ENCODE data around the gene EIF3CL.
"Not testable (repeated sequence)": the region's sequence is repeated elsewhere in the genome, so short reads cannot be mapped to it uniquely, and the experiment has no call there.

EIF3CL gene

GRCh38 chr16:28403220-28404072, at the start of gene EIF3CL:
EIF3CL (minus strand) TSS chr16:28403841; CDS start chr16:28403618, 223 bp downstream.
- DNase-seq, result not testable (repeated sequence)

- not testable (repeated sequence) for DNase-seq
Measured at GRCh38 chr16:28447081-28447480, 43.4 kb upstream of the EIF3CL start.

GRCh38 chr16:28446388-28446787, 42.7 kb upstream of the EIF3CL start:
- DNase-seq, result not testable (repeated sequence)

- DNase-seq, result not testable (repeated sequence)
Measured at GRCh38 chr16:28443943-28444342, 40.3 kb upstream of the EIF3CL start.

GRCh38 chr16:28438899-28439298, 35.3 kb upstream of the EIF3CL start:
- not testable (repeated sequence) for DNase-seq

GRCh38 chr16:28435340-28435739, 31.7 kb upstream of the EIF3CL start:
- not testable (repeated sequence) for DNase-seq

- DNase-seq, result not testable (repeated sequence)
Measured at GRCh38 chr16:28426060-28426680, 22.5 kb upstream of the EIF3CL start.

GRCh38 chr16:28421071-28421750, 17.6 kb upstream of the EIF3CL start:
- not testable (repeated sequence) for DNase-seq

GRCh38 chr16:28417033-28417432, 13.4 kb upstream of the EIF3CL start:
- DNase-seq, result not testable (repeated sequence)

GRCh38 chr16:28414530-28414929, 10.9 kb upstream of the EIF3CL start:
- not testable (repeated sequence) for DNase-seq

GRCh38 chr16:28413585-28413984, 9.9 kb upstream of the EIF3CL start:
- DNase-seq, result not testable (repeated sequence)

GRCh38 chr16:28392054-28392453, 11.6 kb downstream of the EIF3CL start:
- DNase-seq, result not testable (repeated sequence)

GRCh38 chr16:28382177-28382867, 21.3 kb downstream of the EIF3CL start:
- not testable (repeated sequence) for DNase-seq

- not testable (repeated sequence) for DNase-seq
Measured at GRCh38 chr16:28377822-28378221, 25.8 kb downstream of the EIF3CL start.

GRCh38 chr16:28377108-28377625, 26.5 kb downstream of the EIF3CL start:
- DNase-seq, result not testable (repeated sequence)

- not testable (repeated sequence) for DNase-seq
Measured at GRCh38 chr16:28375115-28375514, 28.5 kb downstream of the EIF3CL start.

- not testable (repeated sequence) for DNase-seq
Measured at GRCh38 chr16:28374281-28374680, 29.4 kb downstream of the EIF3CL start.

- not testable (repeated sequence) for DNase-seq
Measured at GRCh38 chr16:28367926-28368325, 35.7 kb downstream of the EIF3CL start.

- DNase-seq, result not testable (repeated sequence)
Measured at GRCh38 chr16:28364268-28365173, 39.1 kb downstream of the EIF3CL start.

GRCh38 chr16:28363408-28363807, 40.2 kb downstream of the EIF3CL start, which contains the start of gene NPIPB6:
NPIPB6 (minus strand) TSS chr16:28363508; CDS start chr16:28362822, 686 bp downstream.
- DNase-seq, result not testable (repeated sequence)

GRCh38 chr16:28362600-28362999, 41.0 kb downstream of the EIF3CL start:
- not testable (repeated sequence) for DNase-seq

Measured in NCI-H526 treated with DMSO at 0.1 percent for 48 hours (cell line).